NB4 (cell line): ENCODE results near the gene ERCC3.

ENCODE experiments used
- CTCF ChIP-seq: IDR thresholded peaks from one replicate; pipeline ENCODE4 v1.5.1; 2012; ENCODE audit warnings: low read depth, low read length
- MAX ChIP-seq: IDR thresholded peaks from 2 replicates; pipeline ENCODE4 v1.6.1; 2011; ENCODE audit warnings: low read depth, low read length
- MYC ChIP-seq: IDR thresholded peaks from 2 replicates; pipeline ENCODE4 v1.6.1; 2011; ENCODE audit warnings: low read depth, low read length
- POLR2A ChIP-seq: IDR thresholded peaks from 2 replicates; pipeline ENCODE4 v1.6.1; 2011; ENCODE audit warnings: mild to moderate bottlenecking; ENCODE audit not compliant: insufficient read length; ENCODE audit errors: extremely low read depth

GRCh38 chr2:127305990-127306585 is 12.1 kb upstream of the ERCC3 start:
- TF ChIP-seq CTCF (no peak), POLR2A (no peak), MAX (no peak), MYC (no peak)
